ENCODE measurements around the gene PGAP6. TPM values are rescaled to one million over a fixed set of nuclear protein-coding genes. Genes with fewer than 3 reads are reported as not detected.
"Not testable (repeated sequence)": the region's sequence is repeated elsewhere in the genome, so short reads cannot be mapped to it uniquely, and the experiment has no call there.

PGAP6 gene
- total RNA-seq, 1 donor from 2014 or later = 114 TPM

GRCh38 chr16:351804-352520, 29.8 kb downstream of the PGAP6 start:
- peak overlapping the region; percentile 66 for H3K4me3 ChIP-seq (ENCODE audit: low read depth, low read length)
- no peaks in the 10 kb centered on the region for H3K27me3 ChIP-seq (ENCODE audit: control insufficient read depth, insufficient read depth, low read length)
- no peak for DNase-seq (ENCODE audit: low read depth)
- no peaks in the 10 kb centered on the region for H3K36me3 ChIP-seq (ENCODE audit: control insufficient read depth, insufficient read depth, low read length)
- TF ChIP-seq, protein P1, sequence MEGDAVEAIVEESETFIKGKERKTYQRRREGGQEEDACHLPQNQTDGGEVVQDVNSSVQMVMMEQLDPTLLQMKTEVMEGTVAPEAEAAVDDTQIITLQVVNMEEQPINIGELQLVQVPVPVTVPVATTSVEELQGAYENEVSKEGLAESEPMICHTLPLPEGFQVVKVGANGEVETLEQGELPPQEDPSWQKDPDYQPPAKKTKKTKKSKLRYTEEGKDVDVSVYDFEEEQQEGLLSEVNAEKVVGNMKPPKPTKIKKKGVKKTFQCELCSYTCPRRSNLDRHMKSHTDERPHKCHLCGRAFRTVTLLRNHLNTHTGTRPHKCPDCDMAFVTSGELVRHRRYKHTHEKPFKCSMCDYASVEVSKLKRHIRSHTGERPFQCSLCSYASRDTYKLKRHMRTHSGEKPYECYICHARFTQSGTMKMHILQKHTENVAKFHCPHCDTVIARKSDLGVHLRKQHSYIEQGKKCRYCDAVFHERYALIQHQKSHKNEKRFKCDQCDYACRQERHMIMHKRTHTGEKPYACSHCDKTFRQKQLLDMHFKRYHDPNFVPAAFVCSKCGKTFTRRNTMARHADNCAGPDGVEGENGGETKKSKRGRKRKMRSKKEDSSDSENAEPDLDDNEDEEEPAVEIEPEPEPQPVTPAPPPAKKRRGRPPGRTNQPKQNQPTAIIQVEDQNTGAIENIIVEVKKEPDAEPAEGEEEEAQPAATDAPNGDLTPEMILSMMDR (IDR thresholded peaks at IDR 0.05; ENCODE audit: insufficient read depth, low read length, poor library complexity, severe bottlenecking) = no peak

GRCh38 chr16:350203-350602, 31.6 kb downstream of the PGAP6 start:
- Histone ChIP-seq H3K4me3 (ENCODE audit: low read depth, low read length) (no peak overlapping the region), H3K36me3 (ENCODE audit: control insufficient read depth, insufficient read depth, low read length) (no peaks in the 10 kb centered on the region), H3K27me3 (ENCODE audit: control insufficient read depth, insufficient read depth, low read length) (no peaks in the 10 kb centered on the region)
- TF ChIP-seq, protein P1 (IDR thresholded peaks at IDR 0.05; ENCODE audit: insufficient read depth, low read length, poor library complexity, severe bottlenecking) = no peak
- no peak for DNase-seq (ENCODE audit: low read depth)

- H3K27me3 ChIP-seq (ENCODE audit: control insufficient read depth, insufficient read depth, low read length) = no peaks in the 10 kb centered on the region
- no peak for DNase-seq (ENCODE audit: low read depth)
- TF ChIP-seq, protein P1 (IDR thresholded peaks at IDR 0.05; ENCODE audit: insufficient read depth, low read length, poor library complexity, severe bottlenecking) = no peak
- H3K4me3 ChIP-seq (ENCODE audit: low read depth, low read length) = no peak overlapping the region
- H3K36me3 ChIP-seq (ENCODE audit: control insufficient read depth, insufficient read depth, low read length) = no peaks in the 10 kb centered on the region
Measured at GRCh38 chr16:349211-349610, 32.6 kb downstream of the PGAP6 start.

- not testable (repeated sequence) for DNase-seq (ENCODE audit: low read depth); H3K4me3 ChIP-seq (ENCODE audit: low read depth, low read length); H3K27me3 ChIP-seq (ENCODE audit: control insufficient read depth, insufficient read depth, low read length); H3K36me3 ChIP-seq (ENCODE audit: control insufficient read depth, insufficient read depth, low read length)
Measured at GRCh38 chr16:348495-348894, 33.3 kb downstream of the PGAP6 start.

- H3K4me3 ChIP-seq (ENCODE audit: low read depth, low read length) = no peak overlapping the region
- no peak for DNase-seq (ENCODE audit: low read depth)
- TF ChIP-seq, protein P1 (IDR thresholded peaks at IDR 0.05; ENCODE audit: insufficient read depth, low read length, poor library complexity, severe bottlenecking) = no peak
- no peaks in the 10 kb centered on the region for H3K27me3 ChIP-seq (ENCODE audit: control insufficient read depth, insufficient read depth, low read length)
- H3K36me3 ChIP-seq (ENCODE audit: control insufficient read depth, insufficient read depth, low read length) = no peaks in the 10 kb centered on the region
Measured at GRCh38 chr16:347203-347602, 34.6 kb downstream of the PGAP6 start.

DNA sequence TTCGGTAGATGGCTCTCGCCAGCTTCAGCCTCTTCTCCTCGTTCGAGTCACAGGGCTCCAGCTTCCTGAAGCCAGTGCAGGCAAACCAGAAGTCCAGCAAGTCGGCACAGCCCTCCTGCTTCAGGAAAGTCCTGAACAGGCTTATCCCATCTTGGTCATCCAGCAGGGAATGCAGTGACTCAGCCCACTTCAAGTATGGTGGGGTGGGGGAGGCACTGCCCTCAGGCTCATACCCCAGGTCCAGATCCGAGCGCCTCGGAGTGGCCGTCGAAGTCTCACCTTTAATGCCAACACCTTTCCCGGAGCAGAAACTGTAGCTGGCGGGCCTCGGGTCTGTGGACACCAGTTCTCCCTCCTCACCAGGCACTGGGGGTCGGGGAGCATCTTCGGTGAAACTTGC, 35.2 kb downstream of the PGAP6 start:
- no peaks in the 10 kb centered on the region for H3K27me3 ChIP-seq (ENCODE audit: control insufficient read depth, insufficient read depth, low read length)
- TF ChIP-seq, protein P1 (IDR thresholded peaks at IDR 0.05; ENCODE audit: insufficient read depth, low read length, poor library complexity, severe bottlenecking) = no peak
- H3K4me3 ChIP-seq (ENCODE audit: low read depth, low read length) = no peak overlapping the region
- H3K36me3 ChIP-seq (ENCODE audit: control insufficient read depth, insufficient read depth, low read length) = no peaks in the 10 kb centered on the region
- DNase-seq (ENCODE audit: low read depth) = no peak

Data from kidney epithelial cell (primary cell).